IMR-90 (cell line): ENCODE data around the gene TBCD.

Experiments used
- CEBPB ChIP-seq: IDR thresholded peaks from 2 replicates; pipeline ENCODE4 v1.6.1; 2012; ENCODE audit warnings: low read depth, low read length, improper control_type of control experiment
- CTCF ChIP-seq: conservative IDR thresholded peaks from 2 replicates; pipeline ENCODE4 v1.5.1; 2012; ENCODE audit warnings: mild to moderate bottlenecking, low read depth, low read length, improper control_type of control experiment
- RAD21 ChIP-seq: IDR thresholded peaks from 2 replicates; pipeline ENCODE4 v1.6.1; 2012; ENCODE audit warnings: low read length, improper control_type of control experiment
- RFX5 ChIP-seq: IDR thresholded peaks from 2 replicates; pipeline ENCODE4 v1.8.0; 2012; ENCODE audit warnings: low read depth, mild to moderate bottlenecking, low read length, moderate library complexity
- USF2 ChIP-seq: fragments of 150-350 bp; IDR thresholded peaks from 2 replicates; pipeline ENCODE4 v1.6.1; 2017; ENCODE audit warnings: mild to moderate bottlenecking, antibody characterized with exemption, low read length, low read depth
- TF ChIP-seq, protein P1 (sequence below): fragments of 150-350 bp; IDR thresholded peaks from 2 replicates; pipeline ENCODE4 v1.6.1; 2016; ENCODE audit warnings: low read depth, mild to moderate bottlenecking, low read length, moderate library complexity, borderline replicate concordance

GRCh38 chr17:82863941-82864712, 112.3 kb downstream of the TBCD start:
- TF ChIP-seq USF2 (no peak), CTCF (no peak), RFX5 (no peak), CEBPB (no peak), RAD21 (no peak)
- TF ChIP-seq, protein P1, sequence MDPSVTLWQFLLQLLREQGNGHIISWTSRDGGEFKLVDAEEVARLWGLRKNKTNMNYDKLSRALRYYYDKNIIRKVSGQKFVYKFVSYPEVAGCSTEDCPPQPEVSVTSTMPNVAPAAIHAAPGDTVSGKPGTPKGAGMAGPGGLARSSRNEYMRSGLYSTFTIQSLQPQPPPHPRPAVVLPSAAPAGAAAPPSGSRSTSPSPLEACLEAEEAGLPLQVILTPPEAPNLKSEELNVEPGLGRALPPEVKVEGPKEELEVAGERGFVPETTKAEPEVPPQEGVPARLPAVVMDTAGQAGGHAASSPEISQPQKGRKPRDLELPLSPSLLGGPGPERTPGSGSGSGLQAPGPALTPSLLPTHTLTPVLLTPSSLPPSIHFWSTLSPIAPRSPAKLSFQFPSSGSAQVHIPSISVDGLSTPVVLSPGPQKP: no peak
